Measurements from ENCODE around the gene GJC3.
A peak's percentile ranks its signal among the peaks of the same experiment; 100 is the strongest.

GJC3 gene, protein sequence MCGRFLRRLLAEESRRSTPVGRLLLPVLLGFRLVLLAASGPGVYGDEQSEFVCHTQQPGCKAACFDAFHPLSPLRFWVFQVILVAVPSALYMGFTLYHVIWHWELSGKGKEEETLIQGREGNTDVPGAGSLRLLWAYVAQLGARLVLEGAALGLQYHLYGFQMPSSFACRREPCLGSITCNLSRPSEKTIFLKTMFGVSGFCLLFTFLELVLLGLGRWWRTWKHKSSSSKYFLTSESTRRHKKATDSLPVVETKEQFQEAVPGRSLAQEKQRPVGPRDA

DNA sequence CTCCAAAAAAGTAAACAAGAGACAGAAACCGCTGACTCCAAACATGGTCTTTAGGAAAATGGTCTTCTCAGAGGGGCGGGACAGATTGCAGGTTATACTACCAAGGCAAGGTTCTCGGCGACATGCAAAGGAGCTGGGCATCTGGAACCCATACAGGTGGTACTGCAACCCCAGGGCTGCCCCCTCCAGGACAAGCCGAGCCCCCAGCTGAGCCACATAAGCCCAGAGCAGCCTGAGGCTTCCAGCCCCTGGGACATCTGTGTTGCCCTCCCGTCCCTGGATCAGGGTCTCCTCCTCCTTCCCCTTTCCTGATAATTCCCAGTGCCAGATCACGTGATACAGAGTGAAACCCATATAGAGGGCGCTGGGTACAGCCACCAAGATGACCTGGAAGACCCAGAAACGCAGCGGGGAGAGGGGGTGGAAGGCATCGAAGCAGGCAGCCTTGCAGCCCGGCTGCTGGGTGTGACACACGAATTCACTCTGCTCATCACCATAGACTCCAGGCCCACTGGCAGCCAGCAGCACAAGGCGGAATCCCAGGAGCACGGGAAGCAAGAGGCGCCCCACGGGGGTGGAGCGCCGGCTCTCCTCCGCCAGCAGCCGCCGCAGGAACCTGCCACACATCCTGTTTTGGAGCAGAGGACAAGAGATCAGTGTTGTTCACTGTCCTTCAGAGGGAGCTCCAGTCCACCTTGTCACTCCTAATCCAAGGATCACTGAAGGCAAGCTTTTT is at the start of gene GJC3:
GJC3 (minus strand) TSS at position 627 of the 736 bp plus-strand sequence; CDS start at position 627, 0 bp downstream.
- no peaks in the 10 kb centered on the region for H3K9me2 ChIP-seq (replicated peaks; ENCODE audit: insufficient read depth, low read length)
- peaks cover 49% of the 10 kb centered on the region for H3K27me3 ChIP-seq (replicated peaks; ENCODE audit: insufficient read depth, low read length)
- H3K4me1 ChIP-seq (ENCODE audit: low read length) = peaks cover 9% of the 10 kb centered on the region; the same call in 1 of the 2 replicates
- H4K20me1 ChIP-seq (ENCODE audit: insufficient read depth, low read length) = no peaks in the 10 kb centered on the region
- H3K4me2 ChIP-seq (ENCODE audit: low read depth, low read length) = peak within 1 kb of the TSS; percentile 62
- no peaks in the 10 kb centered on the region for H3K79me2 ChIP-seq (ENCODE audit: low read length)
- no peaks in the 10 kb centered on the region for H3K9me3 ChIP-seq (replicated peaks; ENCODE audit: insufficient read depth, low read length)
- peak within 1 kb of the TSS; percentile 48 for H3K4me3 ChIP-seq (ENCODE audit: low read length)
- DNase-seq = peak; percentile 37
- H3K27ac ChIP-seq (ENCODE audit: low read length) = no peak within 1 kb of the TSS
- peak within 1 kb of the TSS; percentile 6 for H2AFZ ChIP-seq (ENCODE audit: low read length)
- no peaks in the 10 kb centered on the region for H3F3A ChIP-seq (ENCODE audit: insufficient read depth, low read length)
- no peak within 1 kb of the TSS for H3K9ac ChIP-seq (ENCODE audit: low read length)
- no peaks in the 10 kb centered on the region for H3K36me3 ChIP-seq (replicated peaks; ENCODE audit: insufficient read depth, low read length)
- TF ChIP-seq EZH2phosphoT487 (IDR thresholded peaks at IDR 0.05; ENCODE audit: low read length) = no peak
- TF ChIP-seq, protein P1, sequence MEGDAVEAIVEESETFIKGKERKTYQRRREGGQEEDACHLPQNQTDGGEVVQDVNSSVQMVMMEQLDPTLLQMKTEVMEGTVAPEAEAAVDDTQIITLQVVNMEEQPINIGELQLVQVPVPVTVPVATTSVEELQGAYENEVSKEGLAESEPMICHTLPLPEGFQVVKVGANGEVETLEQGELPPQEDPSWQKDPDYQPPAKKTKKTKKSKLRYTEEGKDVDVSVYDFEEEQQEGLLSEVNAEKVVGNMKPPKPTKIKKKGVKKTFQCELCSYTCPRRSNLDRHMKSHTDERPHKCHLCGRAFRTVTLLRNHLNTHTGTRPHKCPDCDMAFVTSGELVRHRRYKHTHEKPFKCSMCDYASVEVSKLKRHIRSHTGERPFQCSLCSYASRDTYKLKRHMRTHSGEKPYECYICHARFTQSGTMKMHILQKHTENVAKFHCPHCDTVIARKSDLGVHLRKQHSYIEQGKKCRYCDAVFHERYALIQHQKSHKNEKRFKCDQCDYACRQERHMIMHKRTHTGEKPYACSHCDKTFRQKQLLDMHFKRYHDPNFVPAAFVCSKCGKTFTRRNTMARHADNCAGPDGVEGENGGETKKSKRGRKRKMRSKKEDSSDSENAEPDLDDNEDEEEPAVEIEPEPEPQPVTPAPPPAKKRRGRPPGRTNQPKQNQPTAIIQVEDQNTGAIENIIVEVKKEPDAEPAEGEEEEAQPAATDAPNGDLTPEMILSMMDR (IDR thresholded peaks at IDR 0.05; ENCODE audit: low read length) = peak; percentile 42

DNA sequence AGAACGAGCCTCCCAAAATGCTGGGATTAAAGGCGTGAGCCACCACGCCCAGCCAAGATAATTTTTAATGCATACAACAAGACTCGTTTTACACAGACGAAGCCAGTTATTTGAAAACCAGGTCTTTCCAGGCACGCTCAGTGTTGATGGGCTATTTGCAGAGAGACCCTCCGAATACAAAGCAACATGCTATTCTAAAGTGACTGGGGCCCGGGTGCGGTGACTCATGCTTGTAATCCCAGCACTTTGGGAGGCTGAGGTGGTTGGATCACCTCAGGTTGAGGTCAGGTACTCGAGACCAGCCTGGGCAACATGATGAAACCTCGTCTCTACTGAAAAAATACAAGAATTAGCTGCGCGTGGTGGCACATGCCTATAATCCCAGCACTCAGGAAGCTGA is 47.2 kb upstream of the GJC3 start:
- Histone ChIP-seq H3K27ac (ENCODE audit: low read length) (no peak overlapping the region), H3K9me2 (replicated peaks; ENCODE audit: insufficient read depth, low read length) (no peaks in the 10 kb centered on the region), H4K20me1 (ENCODE audit: insufficient read depth, low read length) (no peaks in the 10 kb centered on the region), H3K27me3 (replicated peaks; ENCODE audit: insufficient read depth, low read length) (no peaks in the 10 kb centered on the region; the same call in 1 of the 2 replicates), H3K9ac (ENCODE audit: low read length) (no peak overlapping the region), H3K36me3 (replicated peaks; ENCODE audit: insufficient read depth, low read length) (no peaks in the 10 kb centered on the region), H3K4me1 (ENCODE audit: low read length) (peaks cover 7% of the 10 kb centered on the region), H3K4me2 (ENCODE audit: low read depth, low read length) (no peak overlapping the region), H3F3A (ENCODE audit: insufficient read depth, low read length) (no peaks in the 10 kb centered on the region), H2AFZ (ENCODE audit: low read length) (no peak overlapping the region), H3K79me2 (ENCODE audit: low read length) (no peaks in the 10 kb centered on the region), H3K9me3 (replicated peaks; ENCODE audit: insufficient read depth, low read length) (no peaks in the 10 kb centered on the region), H3K4me3 (ENCODE audit: low read length) (no peak overlapping the region)
- no peak for DNase-seq
- TF ChIP-seq EZH2 (optimal IDR thresholded peaks at IDR 0.05; ENCODE audit: low read depth, low read length) = no peak
- no peak for TF ChIP-seq EZH2phosphoT487 (IDR thresholded peaks at IDR 0.05; ENCODE audit: low read length)
- TF ChIP-seq, protein P1 (IDR thresholded peaks at IDR 0.05; ENCODE audit: low read length) = no peak

DNA sequence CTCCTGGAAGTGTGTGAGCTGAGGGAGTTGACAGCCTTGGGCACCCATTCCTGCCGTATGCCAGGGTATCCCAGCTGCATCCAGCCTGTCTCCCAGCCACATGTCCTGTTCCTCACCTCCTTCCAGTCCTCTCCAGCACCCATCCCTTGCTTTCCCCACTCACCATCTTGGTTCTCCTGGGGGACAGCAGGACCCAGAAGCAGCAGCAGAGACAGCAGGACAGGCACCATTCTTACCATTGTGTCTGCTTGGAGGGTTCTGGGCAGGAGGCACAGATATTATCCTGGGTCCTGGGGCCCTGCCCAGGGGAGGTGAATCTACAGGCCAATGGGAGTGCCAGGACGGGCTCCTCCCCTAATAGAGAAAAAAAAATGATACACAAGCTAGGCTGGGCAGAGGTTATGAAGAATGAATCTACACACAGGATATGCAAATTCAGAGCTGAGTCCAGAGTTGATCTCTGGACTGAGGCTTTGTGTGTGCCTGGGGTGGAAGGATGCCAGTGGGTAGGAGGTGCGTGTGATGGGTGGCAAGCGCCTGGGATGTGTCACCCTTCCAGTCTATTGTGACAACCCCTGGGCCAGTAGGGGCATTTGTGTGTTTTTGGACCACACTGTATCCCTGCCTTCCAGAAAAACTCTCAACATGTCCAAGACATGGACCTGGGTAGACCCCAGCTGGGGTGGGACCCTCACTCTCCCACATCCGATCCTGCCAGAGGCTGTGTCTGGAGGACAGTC is 46.5 kb upstream of the GJC3 start, which contains the start of gene AZGP1:
AZGP1 (minus strand) TSS at position 250 of the 740 bp plus-strand sequence; CDS start at position 239, 11 bp downstream.
- H3K4me1 ChIP-seq (ENCODE audit: low read length) = peaks cover 7% of the 10 kb centered on the region
- no peaks in the 10 kb centered on the region; the same call in 1 of the 2 replicates for H3K27me3 ChIP-seq (replicated peaks; ENCODE audit: insufficient read depth, low read length)
- no peak within 1 kb of the TSS for H3K4me2 ChIP-seq (ENCODE audit: low read depth, low read length)
- H3K79me2 ChIP-seq (ENCODE audit: low read length) = no peaks in the 10 kb centered on the region
- no peak within 1 kb of the TSS for H3K9ac ChIP-seq (ENCODE audit: low read length)
- no peaks in the 10 kb centered on the region for H3K36me3 ChIP-seq (replicated peaks; ENCODE audit: insufficient read depth, low read length)
- DNase-seq = peak; percentile 54
- TF ChIP-seq, protein P1 (IDR thresholded peaks at IDR 0.05; ENCODE audit: low read length) = no peak
- TF ChIP-seq EZH2phosphoT487 (IDR thresholded peaks at IDR 0.05; ENCODE audit: low read length) (no peak), EZH2 (optimal IDR thresholded peaks at IDR 0.05; ENCODE audit: low read depth, low read length) (no peak)
- H3K4me3 ChIP-seq (ENCODE audit: low read length) = no peak within 1 kb of the TSS
- no peak within 1 kb of the TSS for H3K27ac ChIP-seq (ENCODE audit: low read length)
- H3K9me2 ChIP-seq (replicated peaks; ENCODE audit: insufficient read depth, low read length) = no peaks in the 10 kb centered on the region
- no peaks in the 10 kb centered on the region for H3F3A ChIP-seq (ENCODE audit: insufficient read depth, low read length)
- no peak within 1 kb of the TSS for H2AFZ ChIP-seq (ENCODE audit: low read length)
- no peaks in the 10 kb centered on the region for H4K20me1 ChIP-seq (ENCODE audit: insufficient read depth, low read length)
- no peaks in the 10 kb centered on the region for H3K9me3 ChIP-seq (replicated peaks; ENCODE audit: insufficient read depth, low read length)
